CD1c-positive myeloid dendritic cell (primary cell): ENCODE measurements around the gene MS4A8.
"Not testable (repeated sequence)": the region's sequence is repeated elsewhere in the genome, so short reads cannot be mapped to it uniquely, and the experiment has no call there.

Source experiments
- DNase-seq: peaks from one replicate; pipeline ENCODE4 v3.0.0-alpha.2; 2016; ENCODE audit errors: extremely low spot score

MS4A8 gene, protein sequence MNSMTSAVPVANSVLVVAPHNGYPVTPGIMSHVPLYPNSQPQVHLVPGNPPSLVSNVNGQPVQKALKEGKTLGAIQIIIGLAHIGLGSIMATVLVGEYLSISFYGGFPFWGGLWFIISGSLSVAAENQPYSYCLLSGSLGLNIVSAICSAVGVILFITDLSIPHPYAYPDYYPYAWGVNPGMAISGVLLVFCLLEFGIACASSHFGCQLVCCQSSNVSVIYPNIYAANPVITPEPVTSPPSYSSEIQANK

GRCh38 chr11:60699284-60699691 lies at the start of gene MS4A8:
Gene MS4A8, plus strand, starts transcription at chr11:60699612. Its CDS starts 1,249 bp downstream, at chr11:60700861.
- no peak for DNase-seq

- no peak for DNase-seq
Observed at GRCh38 chr11:60657888-60658287, 41.5 kb upstream of the MS4A8 start.

DNA sequence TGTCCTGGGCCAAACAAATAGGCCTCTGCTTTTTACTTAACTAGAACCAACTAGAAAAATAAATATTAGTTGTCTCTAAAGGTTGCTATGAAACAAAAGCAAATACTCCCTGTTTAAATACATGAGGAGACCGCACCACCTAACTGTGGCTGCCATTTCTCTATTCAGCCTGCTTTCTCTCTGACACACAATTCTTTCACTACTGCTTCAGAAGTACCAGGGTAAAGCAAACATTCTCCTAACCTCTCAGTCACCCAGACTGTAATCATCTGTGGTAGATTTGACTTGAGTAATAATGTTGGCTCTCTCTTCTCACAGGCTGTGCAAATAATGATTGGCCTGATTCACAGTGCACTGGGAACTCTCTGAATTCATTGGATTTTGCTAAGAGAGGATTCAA lies 41.0 kb upstream of the MS4A8 start:
- DNase-seq = no peak

DNA sequence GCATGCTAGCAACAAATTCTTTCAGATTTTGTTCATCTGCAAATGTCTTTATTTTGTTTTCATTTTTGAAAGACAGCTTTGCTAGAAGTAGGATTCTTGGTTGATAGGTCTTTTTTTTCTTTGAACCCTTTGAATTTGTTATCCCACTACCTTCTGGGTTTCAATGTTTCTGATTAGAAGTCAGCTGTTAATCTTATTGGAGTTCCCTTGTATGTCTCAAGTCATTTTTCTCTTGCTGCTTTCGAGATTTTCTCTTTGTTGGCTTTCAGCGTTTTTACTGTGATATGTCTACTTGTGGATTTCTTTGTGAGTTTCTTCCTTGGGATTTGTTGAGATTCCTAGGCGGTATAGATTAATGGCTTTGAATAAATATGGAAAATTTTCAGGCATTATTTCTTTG lies 27.2 kb upstream of the MS4A8 start:
- no peak for DNase-seq

DNA sequence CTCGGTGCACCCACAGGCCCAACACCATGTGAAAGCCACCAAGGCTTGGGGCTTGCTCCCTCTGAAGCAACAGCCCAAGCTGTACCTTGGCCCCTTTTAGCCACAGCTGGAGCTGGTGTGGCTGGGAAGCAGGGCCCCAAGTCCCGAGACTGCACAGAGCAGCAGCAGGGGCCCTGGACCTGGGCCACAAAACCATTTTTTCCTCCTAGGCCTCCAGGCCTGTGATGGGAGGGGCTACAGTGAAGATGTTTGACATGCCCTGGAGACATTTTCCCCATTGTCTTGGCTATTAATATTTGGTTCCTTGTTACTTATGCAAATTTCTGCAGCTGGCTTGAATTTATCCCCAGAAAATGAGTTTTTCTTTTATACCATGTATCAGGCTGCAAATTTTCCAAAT lies 21.2 kb upstream of the MS4A8 start:
- not testable (repeated sequence) for DNase-seq

GRCh38 chr11:60679879-60680278 lies 19.5 kb upstream of the MS4A8 start:
- no peak for DNase-seq

GRCh38 chr11:60680455-60681119 lies 18.8 kb upstream of the MS4A8 start:
- no peak for DNase-seq

GRCh38 chr11:60684541-60684848 lies 14.9 kb upstream of the MS4A8 start:
- not testable (repeated sequence) for DNase-seq

- no peak for DNase-seq
Observed at GRCh38 chr11:60691661-60692060, 7.8 kb upstream of the MS4A8 start.

GRCh38 chr11:60699936-60700335 lies 524 bp downstream of the MS4A8 start:
- no peak for DNase-seq

DNA sequence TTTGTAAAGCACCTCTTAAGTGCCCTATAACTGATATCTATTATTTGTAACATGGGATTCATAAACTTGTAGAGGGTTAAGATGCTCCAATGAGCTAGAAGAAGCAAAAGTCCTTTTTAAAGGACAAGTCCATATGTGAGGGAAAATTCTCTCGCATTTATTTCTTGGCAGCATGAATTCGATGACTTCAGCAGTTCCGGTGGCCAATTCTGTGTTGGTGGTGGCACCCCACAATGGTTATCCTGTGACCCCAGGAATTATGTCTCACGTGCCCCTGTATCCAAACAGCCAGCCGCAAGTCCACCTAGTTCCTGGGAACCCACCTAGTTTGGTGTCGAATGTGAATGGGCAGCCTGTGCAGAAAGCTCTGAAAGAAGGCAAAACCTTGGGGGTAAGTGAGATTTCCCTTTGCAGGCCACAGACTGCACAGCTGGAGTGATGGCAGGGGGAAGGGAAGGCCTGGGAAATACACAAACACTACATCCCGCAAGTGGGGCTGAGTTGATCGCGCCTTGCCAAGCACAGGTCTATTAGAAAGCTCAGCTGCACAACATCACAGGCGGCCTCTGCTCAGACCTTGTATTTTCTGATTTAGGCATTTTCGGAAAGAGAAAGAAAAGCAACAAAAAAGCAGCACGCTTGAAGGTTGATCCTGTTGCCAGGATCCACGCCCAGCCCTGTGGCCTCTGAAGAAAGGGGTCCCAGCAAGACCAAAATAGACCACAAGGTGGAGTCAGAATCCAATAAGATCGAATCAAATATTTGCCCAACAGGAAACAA lies 1.5 kb downstream of the MS4A8 start:
- DNase-seq = no peak

GRCh38 chr11:60701469-60701818 lies 2.0 kb downstream of the MS4A8 start:
- no peak for DNase-seq

GRCh38 chr11:60703374-60703773 lies 4.0 kb downstream of the MS4A8 start:
- DNase-seq = no peak

DNA sequence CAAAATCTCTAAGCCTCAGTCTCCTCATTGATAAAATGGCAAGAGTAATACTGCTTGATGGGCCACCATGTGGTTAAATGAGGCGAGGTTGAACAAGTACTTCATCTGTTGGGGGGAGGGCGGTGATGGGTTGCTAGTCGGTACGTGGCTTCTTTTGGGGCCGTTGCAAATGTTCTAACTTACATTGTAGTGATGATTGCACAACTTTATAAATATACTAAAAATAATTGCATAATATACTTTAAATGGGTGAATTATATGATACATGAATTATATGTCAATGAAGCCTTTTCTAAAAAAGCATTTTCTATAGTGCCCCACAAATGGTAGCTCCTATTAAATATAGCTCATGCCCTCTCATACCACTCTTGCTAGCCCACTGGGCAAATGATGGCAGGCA lies 6.5 kb downstream of the MS4A8 start:
- DNase-seq = no peak

- DNase-seq = no peak
Observed at GRCh38 chr11:60706931-60707330, 7.5 kb downstream of the MS4A8 start.

- DNase-seq = no peak
Observed at GRCh38 chr11:60710482-60710881, 11.1 kb downstream of the MS4A8 start.

DNA sequence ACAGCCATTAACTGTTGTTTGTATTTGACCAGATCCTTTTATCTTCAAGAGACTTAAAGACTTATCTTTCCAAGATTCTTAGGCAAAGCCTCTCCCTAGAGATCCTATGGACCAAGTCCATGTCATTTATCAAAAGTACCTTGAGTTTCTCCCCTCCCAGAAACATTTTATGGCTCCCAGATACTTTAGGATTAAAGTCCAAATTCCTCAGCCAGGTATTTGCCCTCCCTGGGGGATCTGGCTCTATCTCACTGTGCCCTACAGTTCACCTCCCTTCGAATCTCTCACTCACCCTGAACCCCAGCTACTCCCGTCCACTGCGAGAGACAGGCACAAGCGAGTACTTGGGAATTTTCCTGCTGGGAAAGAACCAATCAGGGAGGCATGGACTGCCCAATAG lies 11.9 kb downstream of the MS4A8 start:
- DNase-seq = no peak

DNA sequence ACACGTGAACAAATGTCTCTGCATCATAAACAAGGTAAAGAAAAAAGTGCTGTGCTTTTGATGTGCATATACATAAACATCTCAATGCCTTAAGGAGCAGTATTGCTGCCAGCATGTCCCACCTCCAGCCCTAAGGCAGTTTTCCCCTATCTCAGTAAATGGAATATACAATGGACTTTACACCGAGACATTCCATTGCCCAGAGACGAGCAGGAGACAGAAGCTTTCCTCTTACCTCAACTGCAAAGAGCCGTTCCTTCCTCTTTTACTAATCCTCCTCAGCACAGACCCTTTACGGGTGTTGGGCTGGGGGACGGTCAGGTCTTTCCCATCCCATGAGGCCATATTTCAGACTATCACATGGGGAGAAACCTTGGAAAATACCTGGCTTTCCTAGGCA lies 14.0 kb downstream of the MS4A8 start:
- DNase-seq = not testable (repeated sequence)

DNA sequence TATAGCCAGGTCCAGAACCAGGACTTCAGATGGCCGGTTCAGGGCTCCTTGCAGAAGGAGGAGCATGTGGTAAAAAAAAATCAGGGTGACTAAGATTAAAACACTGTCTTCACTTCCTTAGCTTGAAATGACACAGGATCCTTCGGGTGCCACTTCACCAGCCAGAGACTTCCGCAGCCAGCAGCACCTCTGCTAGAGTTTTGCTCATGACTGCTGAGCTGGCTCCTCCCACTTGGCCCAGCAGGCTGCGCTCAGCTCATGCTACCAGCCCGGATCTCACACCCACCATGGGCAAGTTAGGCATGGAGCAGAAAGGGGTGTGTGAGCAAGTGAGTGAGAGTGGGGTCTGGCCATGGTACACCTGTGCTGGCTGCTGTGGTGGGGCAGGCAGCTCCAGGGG lies 18.5 kb downstream of the MS4A8 start:
- DNase-seq = no peak

GRCh38 chr11:60718524-60719316 lies 19.3 kb downstream of the MS4A8 start:
- DNase-seq = no peak

DNA sequence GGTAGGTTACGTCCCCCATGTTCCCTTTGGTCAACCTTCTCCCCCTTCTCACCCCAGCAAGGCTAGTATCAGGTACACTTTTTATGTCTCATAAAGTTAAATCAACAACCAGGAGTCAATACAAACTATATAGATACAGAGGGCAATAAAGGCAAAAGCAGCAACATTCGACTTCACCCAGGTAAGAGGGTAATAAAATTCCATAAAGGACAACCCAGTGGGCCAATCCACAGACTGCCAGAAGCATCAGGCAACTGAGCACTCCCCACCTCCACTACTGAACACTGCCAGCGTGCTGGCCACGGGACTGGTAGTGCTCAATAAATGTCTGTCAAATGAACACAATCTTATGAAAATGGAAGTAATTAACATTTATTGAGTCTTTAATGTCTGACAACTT lies 20.0 kb downstream of the MS4A8 start:
- no peak for DNase-seq

- DNase-seq = no peak
Observed at GRCh38 chr11:60720460-60720859, 21.0 kb downstream of the MS4A8 start.
